Jurkat, Clone E6-1 (cell line): ENCODE data around the gene TENT5C.

Experiments used
- DNase-seq: peaks from one replicate; pipeline ENCODE4 v3.0.0-alpha.2; 2011; ENCODE audit warnings: low read depth, low spot score
- H3K4me3 ChIP-seq: 2 replicates; pipeline ENCODE4 v1.5.1; 2011; ENCODE audit warnings: mild to moderate bottlenecking, low read length, control low read depth, moderate library complexity

The TENT5C gene

GRCh38 chr1:117608115-117608615 is 2.3 kb downstream of the TENT5C start:
- no peak for DNase-seq
- peak overlapping the region; percentile 88 for H3K4me3 ChIP-seq

- DNase-seq, result no peak
- H3K4me3 ChIP-seq, result peak overlapping the region; percentile 88; the same call in 1 of the 2 replicates
Observed at GRCh38 chr1:117608758-117609157, 2.9 kb downstream of the TENT5C start.

- DNase-seq, result no peak
- H3K4me3 ChIP-seq, result no peak overlapping the region
Observed at GRCh38 chr1:117609471-117609911, 3.6 kb downstream of the TENT5C start.

- H3K4me3 ChIP-seq, result no peak overlapping the region
- no peak for DNase-seq
Observed at GRCh38 chr1:117610036-117610435, 4.2 kb downstream of the TENT5C start.

GRCh38 chr1:117611121-117611601 is 5.3 kb downstream of the TENT5C start:
- H3K4me3 ChIP-seq, result no peak overlapping the region
- DNase-seq, result no peak

GRCh38 chr1:117611894-117612483 is 6.1 kb downstream of the TENT5C start:
- no peak overlapping the region for H3K4me3 ChIP-seq
- no peak for DNase-seq

GRCh38 chr1:117612517-117613248 is 6.8 kb downstream of the TENT5C start:
- H3K4me3 ChIP-seq, result peak overlapping the region; percentile 39
- no peak for DNase-seq

GRCh38 chr1:117613249-117613968 is 7.6 kb downstream of the TENT5C start:
- peak overlapping the region; percentile 39 for H3K4me3 ChIP-seq
- DNase-seq, result peak; percentile 91

- DNase-seq, result no peak
- peak overlapping the region; percentile 39 for H3K4me3 ChIP-seq
Observed at GRCh38 chr1:117613969-117614729, 8.3 kb downstream of the TENT5C start.

- H3K4me3 ChIP-seq, result peak overlapping the region; percentile 39
- DNase-seq, result peak; percentile 94
Observed at GRCh38 chr1:117615474-117615873, 9.6 kb downstream of the TENT5C start.

GRCh38 chr1:117616356-117616755 is 10.5 kb downstream of the TENT5C start:
- no peak for DNase-seq
- H3K4me3 ChIP-seq, result peak overlapping the region; percentile 39

- H3K4me3 ChIP-seq, result no peak overlapping the region
- DNase-seq, result no peak
Observed at GRCh38 chr1:117616967-117617366, 11.1 kb downstream of the TENT5C start.

- no peak for DNase-seq
- no peak overlapping the region for H3K4me3 ChIP-seq
Observed at GRCh38 chr1:117618450-117619122, 12.7 kb downstream of the TENT5C start.

- no peak overlapping the region for H3K4me3 ChIP-seq
- DNase-seq, result no peak
Observed at GRCh38 chr1:117620440-117620839, 14.6 kb downstream of the TENT5C start.

- no peak overlapping the region for H3K4me3 ChIP-seq
- no peak for DNase-seq
Observed at GRCh38 chr1:117621316-117621715, 15.5 kb downstream of the TENT5C start.

GRCh38 chr1:117622726-117623125 is 16.9 kb downstream of the TENT5C start:
- DNase-seq, result no peak
- no peak overlapping the region for H3K4me3 ChIP-seq

- H3K4me3 ChIP-seq, result no peak overlapping the region
- no peak for DNase-seq
Observed at GRCh38 chr1:117623141-117623540, 17.3 kb downstream of the TENT5C start.

- no peak overlapping the region for H3K4me3 ChIP-seq
- DNase-seq, result no peak
Observed at GRCh38 chr1:117623698-117624097, 17.9 kb downstream of the TENT5C start.
